ENCODE data around the gene CCDC71L.
A peak's percentile ranks its signal among the peaks of the same experiment; 100 is the strongest.

The CCDC71L gene

GRCh38 chr7:106615808-106616707, 44.9 kb downstream of the CCDC71L start:
- no peak overlapping the region for H3K4me3 ChIP-seq (ENCODE audit: low read length)
- H3K4me1 ChIP-seq (ENCODE audit: insufficient read depth, low read length), result peaks cover 4% of the 10 kb centered on the region
- H3K36me3 ChIP-seq (ENCODE audit: insufficient read depth, low read length), result no peaks in the 10 kb centered on the region
- peaks cover 3% of the 10 kb centered on the region for H3K9me3 ChIP-seq (ENCODE audit: low read length)
- H3K27me3 ChIP-seq (ENCODE audit: insufficient read depth, low read length), result no peaks in the 10 kb centered on the region
- H2AFZ ChIP-seq (ENCODE audit: low read depth, low read length), result no peak overlapping the region

GRCh38 chr7:106614751-106615150, 46.2 kb downstream of the CCDC71L start:
- no peak overlapping the region for H2AFZ ChIP-seq (ENCODE audit: low read depth, low read length)
- H3K27me3 ChIP-seq (ENCODE audit: insufficient read depth, low read length), result no peaks in the 10 kb centered on the region
- H3K4me1 ChIP-seq (ENCODE audit: insufficient read depth, low read length), result peaks cover 9% of the 10 kb centered on the region
- no peak overlapping the region for H3K4me3 ChIP-seq (ENCODE audit: low read length)
- peaks cover 3% of the 10 kb centered on the region for H3K9me3 ChIP-seq (ENCODE audit: low read length)
- H3K36me3 ChIP-seq (ENCODE audit: insufficient read depth, low read length), result no peaks in the 10 kb centered on the region

DNA sequence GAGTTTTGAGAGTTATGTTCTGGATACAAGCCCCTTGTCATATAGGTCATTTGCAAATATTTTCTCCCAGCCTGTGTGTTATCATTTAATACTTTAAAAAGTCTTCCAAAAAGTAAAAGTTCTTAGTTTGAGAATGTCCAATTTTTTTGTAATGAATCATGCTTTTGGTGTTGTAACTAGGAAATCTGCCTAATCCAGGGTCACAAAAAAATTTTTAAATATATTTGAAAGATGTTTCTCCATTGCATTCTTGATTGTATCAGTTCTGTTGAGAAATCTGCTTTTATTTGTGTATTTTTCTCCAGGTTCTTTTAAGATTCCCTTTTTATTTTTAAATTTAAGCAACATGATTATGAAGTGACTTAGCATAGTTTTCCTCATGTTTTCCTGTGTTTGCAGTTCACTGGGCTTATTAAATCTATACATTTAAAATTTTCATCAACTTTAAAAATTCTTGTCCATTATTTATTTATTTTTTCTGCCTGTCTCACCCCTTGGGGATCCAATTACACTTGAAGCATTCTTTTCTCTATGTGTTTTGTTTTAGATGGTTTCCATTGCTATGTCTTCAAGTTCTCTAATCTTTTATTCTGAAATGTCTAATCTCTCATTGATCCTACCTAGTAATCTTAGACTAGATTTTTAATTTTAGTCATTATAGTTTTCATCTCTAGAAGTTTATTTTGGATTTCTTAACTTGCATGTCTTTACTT, 47.0 kb downstream of the CCDC71L start:
- Histone ChIP-seq H3K9me3 (ENCODE audit: low read length) (peaks cover 3% of the 10 kb centered on the region), H3K4me1 (ENCODE audit: insufficient read depth, low read length) (peaks cover 9% of the 10 kb centered on the region), H3K4me3 (ENCODE audit: low read length) (no peak overlapping the region), H3K27me3 (ENCODE audit: insufficient read depth, low read length) (no peaks in the 10 kb centered on the region), H3K36me3 (ENCODE audit: insufficient read depth, low read length) (no peaks in the 10 kb centered on the region), H2AFZ (ENCODE audit: low read depth, low read length) (no peak overlapping the region)

GRCh38 chr7:106613279-106613678, 47.7 kb downstream of the CCDC71L start:
- Histone ChIP-seq H3K4me1 (ENCODE audit: insufficient read depth, low read length) (peaks cover 9% of the 10 kb centered on the region), H3K36me3 (ENCODE audit: insufficient read depth, low read length) (no peaks in the 10 kb centered on the region), H3K9me3 (ENCODE audit: low read length) (peaks cover 3% of the 10 kb centered on the region), H3K4me3 (ENCODE audit: low read length) (no peak overlapping the region), H2AFZ (ENCODE audit: low read depth, low read length) (no peak overlapping the region), H3K27me3 (ENCODE audit: insufficient read depth, low read length) (no peaks in the 10 kb centered on the region)

- H3K9me3 ChIP-seq (ENCODE audit: low read length), result peaks cover 3% of the 10 kb centered on the region
- no peak overlapping the region for H2AFZ ChIP-seq (ENCODE audit: low read depth, low read length)
- H3K36me3 ChIP-seq (ENCODE audit: insufficient read depth, low read length), result no peaks in the 10 kb centered on the region
- peaks cover 9% of the 10 kb centered on the region for H3K4me1 ChIP-seq (ENCODE audit: insufficient read depth, low read length)
- no peak overlapping the region for H3K4me3 ChIP-seq (ENCODE audit: low read length)
- no peaks in the 10 kb centered on the region for H3K27me3 ChIP-seq (ENCODE audit: insufficient read depth, low read length)
These were observed 48.5 kb downstream of the CCDC71L start for GRCh38 chr7:106612432-106612831.

DNA sequence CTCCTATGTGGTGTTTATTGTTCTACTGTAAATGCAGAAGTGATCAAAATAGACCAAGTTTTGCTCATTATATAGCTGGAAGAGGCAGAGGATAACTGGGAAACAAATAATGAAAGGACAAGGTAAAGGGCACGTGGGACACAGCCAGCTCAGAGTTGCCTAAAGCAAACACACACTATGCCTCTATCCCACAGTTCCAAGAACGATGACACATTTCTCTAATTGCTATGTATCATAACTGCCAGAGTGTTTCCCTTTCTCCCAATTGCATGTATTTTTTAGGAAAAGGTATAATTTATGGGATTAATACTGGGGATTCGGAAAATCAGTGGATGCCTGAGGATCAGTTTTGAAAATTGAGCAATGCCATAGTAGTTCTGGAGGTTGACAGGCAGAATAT, 49.0 kb downstream of the CCDC71L start:
- H3K9me3 ChIP-seq (ENCODE audit: low read length), result peaks cover 3% of the 10 kb centered on the region

DNA sequence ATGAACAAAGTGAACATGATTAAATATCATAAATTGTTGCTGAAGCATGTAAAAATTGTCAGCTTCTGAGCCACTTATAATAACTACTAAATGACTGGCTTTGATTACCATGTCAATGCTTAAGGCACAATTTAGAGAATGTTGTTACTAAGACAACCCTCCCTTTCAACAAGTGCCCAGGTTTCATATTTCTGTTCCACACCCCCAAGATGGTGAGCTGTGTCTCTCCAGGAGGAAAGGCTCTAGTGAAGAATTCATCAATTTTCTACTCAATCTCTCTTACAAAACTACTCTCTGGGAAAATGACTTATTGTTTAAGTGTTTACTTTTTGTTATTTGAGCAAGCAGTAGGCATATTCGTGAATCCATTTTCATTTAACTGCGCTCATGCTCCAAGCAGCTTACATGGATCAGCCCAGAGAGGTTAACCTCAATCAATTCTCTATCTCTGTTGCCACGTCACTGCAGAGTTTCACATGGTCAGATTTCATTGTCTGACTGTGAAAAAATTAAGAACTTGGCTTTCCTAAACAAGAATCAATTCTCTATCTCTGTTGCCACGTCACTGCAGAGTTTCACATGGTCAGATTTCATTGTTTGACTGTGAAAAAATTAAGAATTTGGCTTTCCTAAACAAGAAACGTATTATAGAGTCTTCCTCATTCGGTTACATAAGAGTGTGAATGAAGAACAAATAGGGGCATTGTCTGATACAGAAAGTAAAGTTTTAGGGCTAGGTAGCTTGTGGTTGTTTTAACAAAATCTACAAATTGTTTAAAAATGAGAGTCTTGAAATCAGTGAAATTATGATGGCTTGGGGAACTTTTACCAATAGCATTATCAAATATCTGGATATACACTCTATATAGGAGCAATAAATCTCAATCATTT, 49.7 kb downstream of the CCDC71L start:
- Histone ChIP-seq H3K27me3 (ENCODE audit: insufficient read depth, low read length) (no peaks in the 10 kb centered on the region), H3K4me1 (ENCODE audit: insufficient read depth, low read length) (peaks cover 9% of the 10 kb centered on the region), H3K4me3 (ENCODE audit: low read length) (no peak overlapping the region), H3K36me3 (ENCODE audit: insufficient read depth, low read length) (no peaks in the 10 kb centered on the region), H2AFZ (ENCODE audit: low read depth, low read length) (peak overlapping the region; percentile 69), H3K9me3 (ENCODE audit: low read length) (peaks cover 3% of the 10 kb centered on the region)

More for the DNA sequence above, 49.0 kb downstream of the CCDC71L start:
- Histone ChIP-seq H3K4me3 (ENCODE audit: low read length) (no peak overlapping the region), H3K27me3 (ENCODE audit: insufficient read depth, low read length) (no peaks in the 10 kb centered on the region), H2AFZ (ENCODE audit: low read depth, low read length) (no peak overlapping the region), H3K36me3 (ENCODE audit: insufficient read depth, low read length) (no peaks in the 10 kb centered on the region), H3K4me1 (ENCODE audit: insufficient read depth, low read length) (peaks cover 9% of the 10 kb centered on the region)

GRCh38 chr7:106609416-106609815, 51.5 kb downstream of the CCDC71L start:
- Histone ChIP-seq H3K27me3 (ENCODE audit: insufficient read depth, low read length) (no peaks in the 10 kb centered on the region), H3K4me3 (ENCODE audit: low read length) (no peak overlapping the region), H2AFZ (ENCODE audit: low read depth, low read length) (no peak overlapping the region), H3K4me1 (ENCODE audit: insufficient read depth, low read length) (peaks cover 9% of the 10 kb centered on the region), H3K36me3 (ENCODE audit: insufficient read depth, low read length) (no peaks in the 10 kb centered on the region), H3K9me3 (ENCODE audit: low read length) (peaks cover 3% of the 10 kb centered on the region)

DNA sequence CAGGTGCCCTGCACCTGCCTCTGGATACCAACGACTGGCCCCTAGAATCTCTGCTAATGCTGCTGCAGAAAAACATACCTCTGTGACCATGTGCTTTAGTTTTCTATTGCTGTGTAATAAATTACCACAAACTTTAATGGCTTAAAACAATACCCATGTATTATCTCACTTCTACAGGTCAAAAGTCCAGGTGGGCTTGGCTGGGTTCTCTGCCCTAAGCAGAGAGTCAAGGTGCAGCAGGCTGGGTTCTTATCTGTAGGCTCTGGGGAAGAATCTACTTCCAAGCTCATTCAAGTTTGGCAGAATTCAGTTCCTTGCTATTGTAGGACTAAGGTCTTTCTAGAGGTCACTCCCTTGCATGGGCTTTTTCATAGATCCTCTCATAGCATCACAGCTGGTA, 52.3 kb downstream of the CCDC71L start:
- H3K27me3 ChIP-seq (ENCODE audit: insufficient read depth, low read length), result no peaks in the 10 kb centered on the region
- peaks cover 9% of the 10 kb centered on the region for H3K4me1 ChIP-seq (ENCODE audit: insufficient read depth, low read length)
- no peak overlapping the region for H2AFZ ChIP-seq (ENCODE audit: low read depth, low read length)
- peaks cover 3% of the 10 kb centered on the region for H3K9me3 ChIP-seq (ENCODE audit: low read length)
- H3K36me3 ChIP-seq (ENCODE audit: insufficient read depth, low read length), result no peaks in the 10 kb centered on the region
- H3K4me3 ChIP-seq (ENCODE audit: low read length), result no peak overlapping the region
